Measurements from ENCODE around the gene SH3D21.

DNA sequence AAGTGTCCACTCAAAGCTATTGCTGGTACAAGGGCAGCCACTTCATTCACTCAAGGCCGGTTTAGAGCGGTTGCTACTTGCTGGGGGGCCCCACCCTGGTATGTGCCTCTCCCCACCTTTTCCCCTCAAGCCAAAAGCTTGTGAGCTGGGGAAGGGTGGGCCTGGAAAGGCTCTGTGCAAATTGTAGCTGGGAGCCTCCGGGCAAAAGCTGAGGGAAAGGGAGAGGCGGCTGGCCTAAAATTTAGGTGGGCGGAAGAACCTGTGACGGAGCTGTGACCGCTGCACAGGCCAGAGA lies 306 bp upstream of the SH3D21 start:
- TF ChIP-seq, protein P1, sequence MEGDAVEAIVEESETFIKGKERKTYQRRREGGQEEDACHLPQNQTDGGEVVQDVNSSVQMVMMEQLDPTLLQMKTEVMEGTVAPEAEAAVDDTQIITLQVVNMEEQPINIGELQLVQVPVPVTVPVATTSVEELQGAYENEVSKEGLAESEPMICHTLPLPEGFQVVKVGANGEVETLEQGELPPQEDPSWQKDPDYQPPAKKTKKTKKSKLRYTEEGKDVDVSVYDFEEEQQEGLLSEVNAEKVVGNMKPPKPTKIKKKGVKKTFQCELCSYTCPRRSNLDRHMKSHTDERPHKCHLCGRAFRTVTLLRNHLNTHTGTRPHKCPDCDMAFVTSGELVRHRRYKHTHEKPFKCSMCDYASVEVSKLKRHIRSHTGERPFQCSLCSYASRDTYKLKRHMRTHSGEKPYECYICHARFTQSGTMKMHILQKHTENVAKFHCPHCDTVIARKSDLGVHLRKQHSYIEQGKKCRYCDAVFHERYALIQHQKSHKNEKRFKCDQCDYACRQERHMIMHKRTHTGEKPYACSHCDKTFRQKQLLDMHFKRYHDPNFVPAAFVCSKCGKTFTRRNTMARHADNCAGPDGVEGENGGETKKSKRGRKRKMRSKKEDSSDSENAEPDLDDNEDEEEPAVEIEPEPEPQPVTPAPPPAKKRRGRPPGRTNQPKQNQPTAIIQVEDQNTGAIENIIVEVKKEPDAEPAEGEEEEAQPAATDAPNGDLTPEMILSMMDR (IDR thresholded peaks at IDR 0.05; ENCODE audit: low read depth, low read length, poor library complexity, severe bottlenecking), result no peak
- no peak for TF ChIP-seq EZH2phosphoT487 (IDR thresholded peaks at IDR 0.05; ENCODE audit: borderline replicate concordance, low read length)

Data from DOHH2 (cell line).